ENCODE results near the gene FCMR.

- TF ChIP-seq POLR2A (IDR thresholded peaks at IDR 0.05; ENCODE audit: low read depth) (no peak), CTCF (IDR thresholded peaks at IDR 0.05) (no peak)
Measured at GRCh38 chr1:206962272-206962671, 40.5 kb upstream of the FCMR start.
